Ectodermal cell (in vitro differentiated cells): ENCODE data around the gene MST1.

Source experiments
- H3K27ac ChIP-seq: 2 replicates; pipeline ENCODE4 v1.7.0; 2013; ENCODE audit warnings: mild to moderate bottlenecking, low read depth, low read length; ENCODE audit not compliant: insufficient read depth, poor library complexity, severe bottlenecking
- H3K27me3 ChIP-seq: 2 replicates; pipeline ENCODE4 v1.7.0; 2013; ENCODE audit warnings: mild to moderate bottlenecking, low read length; ENCODE audit not compliant: insufficient read depth, control insufficient read depth, poor library complexity, severe bottlenecking
- H3K36me3 ChIP-seq: one replicate; pipeline ENCODE4 v1.7.0; 2013; ENCODE audit warnings: low read length; ENCODE audit not compliant: control insufficient read depth, insufficient read depth
- H3K4me1 ChIP-seq: one replicate; pipeline ENCODE4 v1.7.0; 2013; ENCODE audit warnings: low read length; ENCODE audit not compliant: control insufficient read depth, insufficient read depth
- H3K4me3 ChIP-seq: 2 replicates; pipeline ENCODE4 v1.7.0; 2013; ENCODE audit warnings: low read depth, low read length, control low read depth; ENCODE audit not compliant: insufficient read depth
- H3K9me3 ChIP-seq: 2 replicates; pipeline ENCODE4 v1.7.0; 2013; ENCODE audit warnings: mild to moderate bottlenecking, low read length, moderate library complexity; ENCODE audit not compliant: control insufficient read depth
- WGBS, 2 experiments: methylation state at CpG; one replicate each; pipeline ENCODE4 v1.1.7; 2013; ENCODE audit warnings: missing lambda C conversion rate in 2 of 2; 5-methylcytosine and 5-hydroxymethylcytosine counted together

MST1 gene

DNA sequence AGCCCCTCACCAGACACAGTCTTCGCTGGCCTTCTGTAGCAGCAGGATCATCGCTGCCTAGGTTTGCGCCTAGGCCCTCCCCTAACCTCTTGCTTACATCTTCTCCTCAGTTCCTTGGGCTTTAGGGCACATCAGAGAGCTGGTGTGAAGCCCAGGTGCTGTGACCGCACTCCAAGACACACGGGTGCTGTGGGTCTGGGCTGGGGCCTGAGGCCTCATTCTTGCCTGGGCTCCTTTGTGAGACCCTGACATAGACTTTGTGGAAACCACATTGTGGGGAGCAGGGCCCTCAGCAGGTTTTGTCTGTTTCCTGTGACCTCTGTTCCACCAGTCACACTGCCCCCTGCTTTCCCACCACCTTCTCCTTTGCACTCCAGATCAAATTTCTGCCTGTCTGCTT lies 22.2 kb upstream of the MST1 start:
- Histone ChIP-seq H3K27me3 (no peaks in the 10 kb centered on the region), H3K36me3 (no peaks in the 10 kb centered on the region), H3K27ac (no peak overlapping the region), H3K4me3 (no peak overlapping the region), H3K4me1 (no peaks in the 10 kb centered on the region), H3K9me3 (no peaks in the 10 kb centered on the region)
- 91 to 94% methylated on average over 5 of the region's 5 CpGs for WGBS, 2 experiments

DNA sequence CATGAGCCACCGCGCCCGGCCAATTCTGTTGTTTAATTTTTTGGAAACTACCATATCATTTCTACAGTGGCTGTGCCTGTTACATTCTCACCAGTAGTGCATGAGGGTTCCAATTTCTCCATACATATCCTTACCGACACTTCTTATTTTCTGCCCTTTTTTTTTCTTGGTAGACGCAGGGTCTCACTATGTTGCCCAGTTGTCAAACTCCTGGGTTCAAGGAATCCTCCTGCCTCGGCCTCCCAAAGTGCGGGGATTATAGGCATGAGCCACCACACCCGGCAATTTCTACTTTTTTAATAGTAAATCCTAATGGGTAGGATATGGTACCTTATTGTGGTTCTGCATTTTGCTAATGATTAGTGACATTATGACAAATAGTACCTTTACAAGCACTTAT lies 20.6 kb upstream of the MST1 start:
- Histone ChIP-seq H3K27ac (no peak overlapping the region), H3K27me3 (no peaks in the 10 kb centered on the region), H3K4me3 (no peak overlapping the region), H3K4me1 (no peaks in the 10 kb centered on the region), H3K9me3 (no peaks in the 10 kb centered on the region), H3K36me3 (no peaks in the 10 kb centered on the region)
- WGBS, 2 experiments = 96% methylated on average over 7 to 8 of the region's 8 CpGs

DNA sequence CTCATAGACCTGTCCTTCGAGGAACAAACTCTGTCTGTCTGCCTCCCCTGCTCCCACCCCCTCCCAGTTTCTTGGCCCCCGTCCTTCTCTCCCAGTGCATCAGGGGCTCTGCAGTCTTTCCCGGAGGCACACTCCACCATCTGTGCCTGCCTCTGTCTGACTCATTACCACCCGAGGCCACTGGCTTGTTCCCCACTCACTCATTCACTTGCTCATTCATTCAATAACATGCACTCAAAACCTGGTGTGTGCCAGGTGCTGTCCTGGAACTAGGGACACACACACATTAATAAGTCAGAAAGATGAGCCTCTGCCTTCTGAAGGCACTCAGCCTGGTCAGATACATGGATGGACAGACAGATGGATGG lies 17.8 kb upstream of the MST1 start:
- H3K27me3 ChIP-seq = no peaks in the 10 kb centered on the region
- no peaks in the 10 kb centered on the region for H3K4me1 ChIP-seq
- WGBS, 2 experiments = 89 to 94% methylated on average over 4 of the region's 4 CpGs
- no peak overlapping the region for H3K4me3 ChIP-seq
- no peak overlapping the region for H3K27ac ChIP-seq
- no peaks in the 10 kb centered on the region for H3K9me3 ChIP-seq
- H3K36me3 ChIP-seq = peaks cover 8% of the 10 kb centered on the region

- no peaks in the 10 kb centered on the region for H3K4me1 ChIP-seq
- H3K9me3 ChIP-seq = no peaks in the 10 kb centered on the region
- WGBS, 2 experiments = 93% methylated on average over 9 of the region's 9 CpGs
- peaks cover 8% of the 10 kb centered on the region for H3K36me3 ChIP-seq
- no peaks in the 10 kb centered on the region for H3K27me3 ChIP-seq
- H3K27ac ChIP-seq = no peak overlapping the region
- no peak overlapping the region for H3K4me3 ChIP-seq
Measured at GRCh38 chr3:49706456-49707112, 17.3 kb upstream of the MST1 start.

- no peaks in the 10 kb centered on the region for H3K27me3 ChIP-seq
- peaks cover 6% of the 10 kb centered on the region for H3K4me1 ChIP-seq
- WGBS, 2 experiments = 93 to 94% methylated on average over 17 of the region's 17 CpGs
- H3K9me3 ChIP-seq = no peaks in the 10 kb centered on the region
- H3K27ac ChIP-seq = no peak overlapping the region
- peaks cover 8% of the 10 kb centered on the region for H3K36me3 ChIP-seq
- no peak overlapping the region for H3K4me3 ChIP-seq
Measured at GRCh38 chr3:49705390-49705960, 16.2 kb upstream of the MST1 start.

GRCh38 chr3:49704629-49705028 lies 15.4 kb upstream of the MST1 start:
- no peaks in the 10 kb centered on the region for H3K27me3 ChIP-seq
- no peaks in the 10 kb centered on the region for H3K9me3 ChIP-seq
- WGBS, 2 experiments = 93 to 96% methylated on average over 8 of the region's 8 CpGs
- no peak overlapping the region for H3K27ac ChIP-seq
- H3K36me3 ChIP-seq = peaks cover 8% of the 10 kb centered on the region
- H3K4me1 ChIP-seq = peaks cover 6% of the 10 kb centered on the region
- H3K4me3 ChIP-seq = no peak overlapping the region

DNA sequence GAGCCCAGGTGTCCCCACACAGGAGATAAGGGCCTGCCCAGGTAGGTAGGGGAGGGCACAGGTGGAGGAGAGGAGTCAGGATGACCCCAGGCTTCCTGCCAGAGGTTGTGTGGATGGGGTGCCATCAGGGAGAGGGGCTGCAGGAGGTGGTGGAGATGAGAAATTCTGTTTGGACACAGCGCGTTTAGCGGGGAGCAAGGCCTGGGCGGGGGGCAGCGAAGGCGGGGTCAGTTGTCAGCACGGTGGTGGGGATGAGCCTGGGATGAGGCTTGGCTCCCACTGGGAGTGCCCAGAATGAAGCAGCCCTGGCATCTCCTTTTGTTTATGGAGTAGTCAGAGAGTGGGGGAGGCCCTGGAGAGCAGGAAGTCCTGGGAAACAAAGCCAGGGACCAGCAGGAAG lies 14.7 kb upstream of the MST1 start:
- H3K4me1 ChIP-seq = peaks cover 6% of the 10 kb centered on the region
- H3K27ac ChIP-seq = no peak overlapping the region

DNA sequence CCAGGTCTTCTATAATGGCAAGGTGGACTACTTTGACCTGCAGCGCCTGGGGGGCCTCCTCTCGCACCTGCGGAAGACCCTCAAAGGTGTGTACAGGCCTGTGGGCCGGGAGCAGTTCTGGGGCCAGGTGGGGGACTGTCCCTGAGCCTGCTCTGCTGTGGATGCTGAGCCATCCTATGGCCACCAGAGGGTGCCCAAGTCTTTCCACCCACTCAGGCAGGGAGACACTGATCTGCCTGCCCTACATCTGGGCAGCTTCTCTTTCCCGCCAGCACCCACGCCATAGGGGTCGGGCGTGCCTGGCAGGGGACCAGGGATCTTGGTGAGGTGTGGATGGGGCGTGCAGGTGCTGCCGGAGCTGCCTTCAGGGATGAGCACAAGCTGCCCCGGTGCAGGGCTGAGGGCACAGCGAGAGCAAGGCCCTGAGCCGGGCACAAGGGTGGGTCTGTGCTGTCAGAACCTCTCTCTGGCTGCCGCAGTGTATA lies 14.2 kb upstream of the MST1 start:
- Histone ChIP-seq H3K27me3 (no peaks in the 10 kb centered on the region), H3K27ac (no peak overlapping the region), H3K36me3 (peaks cover 8% of the 10 kb centered on the region), H3K4me3 (no peak overlapping the region), H3K9me3 (no peaks in the 10 kb centered on the region), H3K4me1 (peaks cover 6% of the 10 kb centered on the region)
- WGBS, 2 experiments = 82% methylated on average over 14 of the region's 14 CpGs

More for the DNA sequence above, 14.7 kb upstream of the MST1 start:
- Histone ChIP-seq H3K36me3 (peaks cover 8% of the 10 kb centered on the region), H3K9me3 (no peaks in the 10 kb centered on the region), H3K4me3 (no peak overlapping the region), H3K27me3 (no peaks in the 10 kb centered on the region)
- WGBS, 2 experiments = 91 to 93% methylated on average over 7 of the region's 7 CpGs

GRCh38 chr3:49702672-49703071 lies 13.4 kb upstream of the MST1 start:
- WGBS, 2 experiments = 94 to 95% methylated on average over 11 of the region's 11 CpGs
- H3K27me3 ChIP-seq = no peaks in the 10 kb centered on the region
- no peaks in the 10 kb centered on the region for H3K9me3 ChIP-seq
- H3K27ac ChIP-seq = no peak overlapping the region
- H3K4me1 ChIP-seq = peaks cover 6% of the 10 kb centered on the region
- H3K4me3 ChIP-seq = no peak overlapping the region
- H3K36me3 ChIP-seq = peaks cover 8% of the 10 kb centered on the region

GRCh38 chr3:49701388-49702077 lies 12.3 kb upstream of the MST1 start:
- H3K4me3 ChIP-seq = no peak overlapping the region
- peaks cover 6% of the 10 kb centered on the region for H3K4me1 ChIP-seq
- H3K27ac ChIP-seq = no peak overlapping the region
- no peaks in the 10 kb centered on the region for H3K9me3 ChIP-seq
- no peaks in the 10 kb centered on the region for H3K27me3 ChIP-seq
- 80 to 82% methylated on average over 21 of the region's 21 CpGs for WGBS, 2 experiments
- peaks cover 8% of the 10 kb centered on the region for H3K36me3 ChIP-seq
